Stimulated activated memory B cell treated with anti-CD40 and anti-IgM and Interleukin-4, amounts not matched to agents 10 μg/mL and 1 μg/mL and 100 μg/mL, for 72 hours (primary cell): ENCODE results near the gene PARP3.

ENCODE experiments used
- ATAC-seq: fragments of 150-1000 bp; cut with Tn5 transposase; 2 replicates; pipeline ENCODE4 v1.10.0; 2021
- H3K27ac Mint-ChIP-seq: one replicate; pipeline ENCODE4 v1.8.0; 2022; ENCODE audit warnings: mild to moderate bottlenecking, mixed read lengths
- H3K27me3 Mint-ChIP-seq: one replicate; pipeline ENCODE4 v1.8.0; 2022; ENCODE audit warnings: mixed read lengths
- H3K36me3 Mint-ChIP-seq: one replicate; pipeline ENCODE4 v1.8.0; 2022; ENCODE audit warnings: mixed read lengths
- H3K4me1 Mint-ChIP-seq: one replicate; pipeline ENCODE4 v1.8.0; 2022; ENCODE audit warnings: mixed read lengths
- H3K4me3 Mint-ChIP-seq: one replicate; pipeline ENCODE4 v1.8.0; 2022; ENCODE audit warnings: mild to moderate bottlenecking, moderate library complexity, mixed read lengths
- H3K9me3 Mint-ChIP-seq: one replicate; pipeline ENCODE4 v1.8.0; 2022; ENCODE audit warnings: mixed read lengths

Gene PARP3

GRCh38 chr3:51966486-51966885 lies 24.3 kb downstream of the PARP3 start:
- Mint-ChIP-seq H3K27ac (peak overlapping the region; percentile 10), H3K4me3 (peak overlapping the region; percentile 84), H3K9me3 (no peaks in the 10 kb centered on the region), H3K27me3 (no peaks in the 10 kb centered on the region), H3K4me1 (peaks cover 49% of the 10 kb centered on the region), H3K36me3 (no peaks in the 10 kb centered on the region)
- ATAC-seq: no peak

- peak; percentile 62 for ATAC-seq
- Mint-ChIP-seq H3K4me3 (peak overlapping the region; percentile 84), H3K9me3 (no peaks in the 10 kb centered on the region), H3K4me1 (peaks cover 50% of the 10 kb centered on the region), H3K27me3 (no peaks in the 10 kb centered on the region), H3K27ac (peak overlapping the region; percentile 10), H3K36me3 (no peaks in the 10 kb centered on the region)
Observed at GRCh38 chr3:51966922-51967383, 24.8 kb downstream of the PARP3 start.

GRCh38 chr3:51967384-51968169 lies 25.4 kb downstream of the PARP3 start, which contains the start of gene PCBP4:
Gene PCBP4, minus strand, starts transcription at chr3:51967454. Its CDS starts 6,214 bp downstream, at chr3:51961240.
- Mint-ChIP-seq H3K4me1 (peaks cover 50% of the 10 kb centered on the region), H3K27me3 (no peaks in the 10 kb centered on the region), H3K36me3 (no peaks in the 10 kb centered on the region), H3K27ac (peak within 1 kb of the TSS; percentile 88), H3K9me3 (no peaks in the 10 kb centered on the region), H3K4me3 (peak within 1 kb of the TSS; percentile 95)
- peak; percentile 67 for ATAC-seq

- no peak for ATAC-seq
- Mint-ChIP-seq H3K27me3 (no peaks in the 10 kb centered on the region), H3K9me3 (no peaks in the 10 kb centered on the region), H3K36me3 (no peaks in the 10 kb centered on the region), H3K27ac (peak overlapping the region; percentile 88), H3K4me3 (peak overlapping the region; percentile 95), H3K4me1 (peaks cover 50% of the 10 kb centered on the region)
Observed at GRCh38 chr3:51968170-51968775, 26.1 kb downstream of the PARP3 start.

GRCh38 chr3:51968883-51969678 lies 26.9 kb downstream of the PARP3 start:
- ATAC-seq: no peak
- Mint-ChIP-seq H3K9me3 (no peaks in the 10 kb centered on the region), H3K4me1 (peaks cover 54% of the 10 kb centered on the region), H3K27ac (no peak overlapping the region), H3K27me3 (no peaks in the 10 kb centered on the region), H3K4me3 (no peak overlapping the region), H3K36me3 (no peaks in the 10 kb centered on the region)

GRCh38 chr3:51969841-51970240 lies 27.7 kb downstream of the PARP3 start:
- Mint-ChIP-seq H3K4me1 (peaks cover 58% of the 10 kb centered on the region), H3K36me3 (no peaks in the 10 kb centered on the region), H3K27me3 (no peaks in the 10 kb centered on the region), H3K9me3 (no peaks in the 10 kb centered on the region), H3K27ac (no peak overlapping the region), H3K4me3 (no peak overlapping the region)
- no peak for ATAC-seq

GRCh38 chr3:51970606-51971300 lies 28.6 kb downstream of the PARP3 start:
- Mint-ChIP-seq H3K4me3 (no peak overlapping the region), H3K9me3 (no peaks in the 10 kb centered on the region), H3K27ac (no peak overlapping the region), H3K36me3 (no peaks in the 10 kb centered on the region), H3K4me1 (peaks cover 60% of the 10 kb centered on the region), H3K27me3 (no peaks in the 10 kb centered on the region)
- no peak for ATAC-seq

- no peak for ATAC-seq
- Mint-ChIP-seq H3K4me3 (no peak overlapping the region), H3K27me3 (no peaks in the 10 kb centered on the region), H3K27ac (no peak overlapping the region), H3K36me3 (no peaks in the 10 kb centered on the region), H3K4me1 (peaks cover 58% of the 10 kb centered on the region), H3K9me3 (no peaks in the 10 kb centered on the region)
Observed at GRCh38 chr3:51971350-51971749, 29.2 kb downstream of the PARP3 start.

- Mint-ChIP-seq H3K27me3 (no peaks in the 10 kb centered on the region), H3K4me3 (peak overlapping the region; percentile 90), H3K27ac (peak overlapping the region; percentile 94), H3K36me3 (no peaks in the 10 kb centered on the region), H3K9me3 (no peaks in the 10 kb centered on the region), H3K4me1 (peaks cover 33% of the 10 kb centered on the region)
- peak; percentile 27 for ATAC-seq
Observed at GRCh38 chr3:51974277-51974962, 32.3 kb downstream of the PARP3 start.

- H3K27ac Mint-ChIP-seq: peak within 1 kb of the TSS; percentile 94
- H3K36me3 Mint-ChIP-seq: no peaks in the 10 kb centered on the region
- ATAC-seq: peak; percentile 86
- H3K27me3 Mint-ChIP-seq: no peaks in the 10 kb centered on the region
- H3K9me3 Mint-ChIP-seq: no peaks in the 10 kb centered on the region
- H3K4me1 Mint-ChIP-seq: peaks cover 33% of the 10 kb centered on the region
- peak within 1 kb of the TSS; percentile 90 for H3K4me3 Mint-ChIP-seq
Observed at GRCh38 chr3:51974963-51975851, 33.0 kb downstream of the PARP3 start, which contains the start of gene ABHD14A. Gene ABHD14A, plus strand, starts transcription at chr3:51975064. Its CDS starts 72 bp downstream, at chr3:51975136.

- ATAC-seq: no peak
- Mint-ChIP-seq H3K27me3 (no peaks in the 10 kb centered on the region), H3K36me3 (no peaks in the 10 kb centered on the region), H3K9me3 (no peaks in the 10 kb centered on the region), H3K27ac (peak overlapping the region; percentile 94), H3K4me3 (peak overlapping the region; percentile 90), H3K4me1 (peaks cover 31% of the 10 kb centered on the region)
Observed at GRCh38 chr3:51975852-51976549, 33.8 kb downstream of the PARP3 start.

- ATAC-seq: no peak
- Mint-ChIP-seq H3K9me3 (no peaks in the 10 kb centered on the region), H3K27ac (no peak overlapping the region), H3K4me3 (no peak overlapping the region), H3K27me3 (no peaks in the 10 kb centered on the region), H3K4me1 (peaks cover 36% of the 10 kb centered on the region), H3K36me3 (no peaks in the 10 kb centered on the region)
Observed at GRCh38 chr3:51977446-51978142, 35.4 kb downstream of the PARP3 start.

GRCh38 chr3:51978143-51978502 lies 36.0 kb downstream of the PARP3 start:
- Mint-ChIP-seq H3K36me3 (no peaks in the 10 kb centered on the region), H3K27ac (no peak overlapping the region), H3K9me3 (no peaks in the 10 kb centered on the region), H3K27me3 (no peaks in the 10 kb centered on the region), H3K4me3 (no peak overlapping the region), H3K4me1 (peaks cover 42% of the 10 kb centered on the region)
- no peak for ATAC-seq
